Heart right ventricle (tissue), 16 donors: ENCODE measurements around the gene B4GAT1. TPM values are rescaled to one million over a fixed set of nuclear protein-coding genes. Genes with fewer than 3 reads are reported as not detected.
A peak's percentile ranks its signal among the peaks of the same experiment; 100 is the strongest.

Source experiments
- ATAC-seq, 8 donors: fragments of 200-7000 bp; cut with Tn5 transposase; one replicate each; pipeline ENCODE4 v1.9.1; 2020; ENCODE audit warnings: mild to moderate bottlenecking in 8 of 8, moderate library complexity in 8 of 8, moderate number of reproducible peaks in 1 of 8
- DNase-seq, 2 donors: peaks; one replicate each; pipeline ENCODE4 v3.0.0-alpha.2; 2020
- H3K27ac ChIP-seq, 10 donors: fragments of 200-600 bp; sonication (generic) in 2 of 10; one replicate each; pipeline versions ENCODE4 v1.5.0 to v1.8.0; 2020 to 2022; ENCODE audit warnings: mild to moderate bottlenecking in 3 of 10
- H3K27me3 ChIP-seq, 7 donors: fragments of 200-600 bp; one replicate each; pipeline ENCODE4 v1.8.0; 2021 to 2022; ENCODE audit warnings: mild to moderate bottlenecking in 2 of 7
- H3K36me3 ChIP-seq, 9 donors: fragments of 200-600 bp; sonication (generic) in 1 of 9; one replicate each; pipeline versions ENCODE4 v1.5.0 to v1.8.0; 2020 to 2022; ENCODE audit warnings: mild to moderate bottlenecking in 2 of 9
- H3K4me1 ChIP-seq, 9 donors: fragments of 200-600 bp; sonication (generic) in 1 of 9; one replicate each; pipeline versions ENCODE4 v1.5.0 to v1.8.0; 2020 to 2022; ENCODE audit warnings: mild to moderate bottlenecking in 4 of 9
- H3K4me3 ChIP-seq, 10 donors: fragments of 200-600 bp; sonication (generic) in 2 of 10; one replicate each; pipeline versions ENCODE4 v1.5.0 to v1.8.0; 2020 to 2022; ENCODE audit warnings: mild to moderate bottlenecking in 7 of 10, moderate library complexity in 2 of 10
- H3K9me3 ChIP-seq, 11 donors: fragments of 200-600 bp in 10 of 11; sonication (generic) in 2 of 11; one replicate each; pipeline versions ENCODE4 v1.5.0 to v1.8.0; 2013 to 2022; ENCODE audit warnings: mild to moderate bottlenecking in 2 of 11, control low read depth in 1 of 11, moderate library complexity in 1 of 11
- CTCF ChIP-seq, 9 donors: fragments of 200-600 bp; sonication (generic) in 2 of 9; IDR thresholded peaks; one replicate each; pipeline versions ENCODE4 v1.5.0 to v1.8.0; 2021 to 2022; ENCODE audit warnings: antibody characterized with exemption in 9 of 9, mild to moderate bottlenecking in 5 of 9, moderate library complexity in 1 of 9
- WGBS, 2 donors: extraction: QIAGEN DNeasy Blood & Tissue Kit; methylation state at CpG; one replicate each; pipeline ENCODE4 v1.1.7; 2013; ENCODE audit warnings: inconsistent platforms in 1 of 2; 5-methylcytosine and 5-hydroxymethylcytosine counted together
- intact Hi-C, 10 donors: fragments of 100-400 bp; cut with DNase I; formaldehyde crosslinking; loops; one replicate each; pipeline versions ENCODE4 v1.11.1 to v1.14.2; 2022
- long read RNA-seq, 3 donors: library from polyadenylated mRNA; unstranded; transcript quantifications; one replicate each; pipeline ENCODE4 v2.0.0, GENCODE V29; 2020 to 2021
- polyA plus RNA-seq, 2 donors: library from polyadenylated mRNA; stranded (reverse); fragments of 200-250 nt; gene quantifications; one replicate each; pipeline ENCODE4 v1.2.3, GENCODE V29; 2013
- total RNA-seq, 10 donors: library from RNA; stranded (reverse); fragmentation: NEBNext Ultra II Directional in 3 of 10; extraction: Animal tissue kit (Norgen Biotek cat#: 25700) in 3 of 10; gene quantifications; one replicate each; pipeline versions ENCODE4 v1.2.1 to v1.2.4, GENCODE V29; 2021 to 2023
- donor health status: Arrhythmogenic right ventricular cardiomyopathy.
- donor health status: ischemic (EF 13 %, LVEDD 7.1; RV severe dilation, severe dysfunction).
- donor health status: healthy with polysubstance abuse.
- donor health status: DM: no; HTN: yes; CAD: no.
- donor health status: DM: no; HTN: no; CAD: no.
- donor health status: ischemic (EF 25% LVEDD 6.9; RV normal size, moderate dysfunction).
- donor health status: ischemic (EF 25% LVEDD 5.7; RV mildly dilated, moderate dysfunction).
- donor health status: healthy.
- donor health status: DM: yes; HTN: yes; CAD: no.
- donor health status: Ischemic cardiomyopathy.
- donor health status: ischemic (EF 35%, LVEDD 5.7; RV mildly dilated, moderate dysfunction).
- donor health status: nonischemic (EF 11% LVEDD 7.7; RV severe dilation, severe dysfunction).
- donor health status: DM: yes; HTN: yes; CAD: no.
- donor health status: PGD.
- donor health status: ischemic (EF 29% LVEDD 5.4; RV normal size, mild dysfunction).
- donor health status: nonischemic (EF 23%, LVEDD 6.1; RV moderate dilation, normal function).

Gene B4GAT1
- total RNA-seq (10 to 100 TPM; 36.5 to 69.6 (median 48.1) TPM), polyA plus RNA-seq (10 to 100 TPM; 22.3 to 45.4 TPM)
- long read RNA-seq, donor 1, transcript B4GAT1-201 (2 exons, 2,072 nt), result major isoform, 111 of 119 reads
- long read RNA-seq, donor 1, partial matches to known transcripts, result 7 of 119 reads
- long read RNA-seq, donor 1, other reads (novel, unspliced or antisense), result 1 of 119 reads
- long read RNA-seq, donor 2, transcript B4GAT1-201 (2 exons, 2,072 nt), result major isoform, 98 of 101 reads
- long read RNA-seq, donor 2, partial matches to known transcripts, result 0 of 101 reads
- long read RNA-seq, donor 2, other reads (novel, unspliced or antisense), result 3 of 101 reads
- long read RNA-seq, donor 3, transcript B4GAT1-201 (2 exons, 2,072 nt), result major isoform, 227 of 227 reads
- long read RNA-seq, donor 3, partial matches to known transcripts, result 0 of 227 reads
- long read RNA-seq, donor 3, other reads (novel, unspliced or antisense), result 0 of 227 reads

- DNase-seq (peak; percentile 76 to 88), ATAC-seq (peak; percentile 53 to 84 (median 68))
- 0 to 1% methylated on average over 83 to 88 of the region's 101 CpGs for WGBS, 2 donors
- Histone ChIP-seq H3K27me3 (peaks cover 0 to 5% (median 0%) of the 10 kb centered on the region in 7 donors), H3K9me3 (no peaks in the 10 kb centered on the region), H3K4me1 (peaks cover 16 to 48% (median 39%) of the 10 kb centered on the region in 9 donors), H3K27ac (peak within 1 kb of the TSS; percentile 80 to 97 (median 88)), H3K36me3 (peaks cover 0 to 5% (median 0%) of the 10 kb centered on the region in 9 donors), H3K4me3 (peak within 1 kb of the TSS; percentile 67 to 100 (median 90))
- intact Hi-C loops, result loop anchor here in 3 of 10 donors (5.0 kb wide), 2 partner anchors 35 to 40 kb away; no protein-coding TSS in a partner anchor
- TF ChIP-seq CTCF (IDR thresholded peaks at IDR 0.05), result no peak
These were observed at the start of gene B4GAT1 for GRCh38 chr11:66347425-66348276. TSS of gene B4GAT1 (minus strand) at chr11:66347629. CDS start at chr11:66347545, 84 bp downstream.

GRCh38 chr11:66393954-66394353 is 46.5 kb upstream of the B4GAT1 start:
- no peaks in the 10 kb centered on the region for H3K9me3 ChIP-seq
- ATAC-seq (no peak), DNase-seq (no peak)
- WGBS, 2 donors, result 85% methylated on average over 3 of the region's 3 CpGs
- no peak overlapping the region for H3K27ac ChIP-seq
- peaks cover 0 to 33% (median 0%) of the 10 kb centered on the region in 7 donors for H3K27me3 ChIP-seq
- no peak for TF ChIP-seq CTCF (IDR thresholded peaks at IDR 0.05)
- intact Hi-C loops, result no loop called here
- no peaks in the 10 kb centered on the region for H3K36me3 ChIP-seq
- H3K4me1 ChIP-seq, result no peaks in the 10 kb centered on the region
- no peak overlapping the region for H3K4me3 ChIP-seq

DNA sequence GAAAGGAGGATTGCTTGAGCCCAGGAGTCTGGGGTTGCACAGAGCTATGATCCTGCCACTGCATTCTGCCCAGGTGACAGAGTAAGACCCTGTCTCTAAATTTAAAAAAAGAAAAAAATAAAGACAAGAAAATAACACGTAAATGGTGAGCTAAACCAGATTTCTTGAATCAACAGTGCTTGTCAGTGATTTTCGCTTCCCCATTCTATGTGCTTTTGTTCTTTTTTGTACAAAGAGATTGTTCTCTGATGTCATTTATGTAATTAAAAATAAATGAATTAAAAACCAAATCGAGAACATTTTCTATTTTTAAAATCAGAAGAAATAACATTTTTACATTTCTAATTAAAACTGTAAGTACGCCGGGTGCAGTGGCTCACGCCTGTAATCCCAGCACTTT is 43.9 kb upstream of the B4GAT1 start:
- TF ChIP-seq CTCF (IDR thresholded peaks at IDR 0.05), result no peak
- WGBS, 2 donors, result 81 to 86% methylated on average over 6 of the region's 6 CpGs
- intact Hi-C loops, result no loop called here

More for the DNA sequence above, 43.9 kb upstream of the B4GAT1 start:
- H3K36me3 ChIP-seq, result no peaks in the 10 kb centered on the region
- H3K27ac ChIP-seq, result no peak overlapping the region
- peaks cover 0 to 8% (median 3%) of the 10 kb centered on the region in 9 donors for H3K4me1 ChIP-seq
- ATAC-seq (no peak), DNase-seq (no peak)
- H3K27me3 ChIP-seq, result peaks cover 0 to 33% (median 0%) of the 10 kb centered on the region in 7 donors
- H3K4me3 ChIP-seq, result no peak overlapping the region
- no peaks in the 10 kb centered on the region for H3K9me3 ChIP-seq
